Measurements from ENCODE around the gene PRKCD.

GRCh38 chr3:53195066-53195450, 34.0 kb downstream of the PRKCD start:
- TF ChIP-seq CTCF (IDR thresholded peaks at IDR 0.05), result no peak
- TF ChIP-seq POLR2A (IDR thresholded peaks at IDR 0.05), result no peak
